Femur (tissue), 1 donor: Measurements from ENCODE around the gene C4orf54.
A peak's percentile ranks its signal among the peaks of the same experiment; 100 is the strongest.

Source experiments
- DNase-seq: peaks from one replicate; pipeline ENCODE4 v3.0.0-alpha.2; 2017

The C4orf54 gene

DNA sequence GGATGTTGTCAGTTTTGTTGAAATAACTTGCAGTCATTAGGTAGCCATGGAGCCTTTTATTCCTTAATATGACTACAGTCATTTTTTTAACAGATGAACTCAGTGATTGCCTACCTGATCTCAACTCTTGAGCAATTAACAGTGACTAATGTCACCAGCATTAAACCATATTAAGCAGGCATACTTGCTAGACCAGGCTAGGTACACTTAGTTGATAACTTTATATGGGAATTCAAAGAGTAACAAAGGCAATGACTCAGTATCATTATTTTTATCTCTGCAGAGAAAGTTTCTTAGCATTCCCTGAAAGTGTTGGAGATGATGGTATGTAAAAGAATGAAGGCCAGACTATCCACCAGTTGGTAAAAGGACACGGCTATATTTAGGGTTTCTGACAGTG, at the start of gene C4orf54:
C4orf54 (minus strand) TSS at position 31 of the 400 bp plus-strand sequence. CDS start 3,180 bp downstream, outside the sequence.
- DNase-seq = no peak

DNA sequence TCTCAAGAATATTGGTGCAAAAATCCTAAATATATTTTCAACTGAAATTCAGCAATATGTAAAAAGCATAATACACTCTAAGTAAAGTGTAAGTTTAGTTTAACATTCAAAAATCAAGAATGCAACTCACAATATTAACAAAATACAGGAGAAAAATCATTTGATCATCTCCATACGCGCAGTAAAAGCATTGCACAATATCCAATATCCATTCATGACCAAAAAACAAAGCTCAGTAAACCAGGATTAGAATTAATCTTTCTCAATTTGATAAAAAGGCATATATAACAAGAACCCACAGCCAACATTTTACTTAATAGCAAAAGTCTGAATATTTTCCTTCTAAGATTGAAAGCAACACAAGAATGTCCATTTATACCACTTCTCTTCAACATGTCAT, 48.3 kb upstream of the C4orf54 start:
- no peak for DNase-seq

DNA sequence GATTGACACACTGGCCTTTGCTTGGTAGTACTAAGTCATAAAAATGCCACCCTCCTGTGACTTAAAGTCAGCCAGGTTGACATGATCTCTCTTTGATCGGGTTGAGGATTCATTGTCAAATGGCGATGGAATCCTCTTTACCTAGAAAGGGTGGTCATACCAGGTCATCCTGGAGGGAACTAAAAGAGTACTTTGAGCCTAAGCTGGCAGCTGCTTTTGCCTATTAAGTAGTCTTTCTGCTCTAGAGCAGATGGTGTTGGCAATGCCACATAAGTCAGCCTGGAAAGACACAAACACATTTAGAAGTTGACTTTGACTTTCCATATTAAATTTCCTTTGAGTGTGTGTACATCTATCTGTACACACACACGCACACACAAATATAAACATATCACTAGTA, 39.2 kb upstream of the C4orf54 start:
- no peak for DNase-seq

DNA sequence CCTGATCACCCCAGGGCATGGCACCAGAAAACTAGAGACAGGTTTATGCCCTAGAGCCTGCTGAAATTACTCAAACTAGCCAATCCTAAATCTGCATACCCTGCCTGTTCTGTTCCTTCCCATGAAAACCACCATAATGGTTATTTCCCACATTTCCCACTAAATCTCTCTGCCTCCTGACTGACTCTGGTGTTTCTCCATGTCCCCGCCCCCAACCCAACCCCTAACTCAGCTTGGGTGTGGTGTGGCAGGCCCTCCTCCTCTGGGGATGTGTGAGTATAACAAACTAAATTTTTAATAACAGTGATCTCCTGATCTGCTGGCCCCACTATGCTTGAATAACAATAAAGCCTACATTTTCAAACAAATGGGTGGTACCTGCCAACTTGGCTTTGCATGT, 35.5 kb upstream of the C4orf54 start:
- no peak for DNase-seq

DNA sequence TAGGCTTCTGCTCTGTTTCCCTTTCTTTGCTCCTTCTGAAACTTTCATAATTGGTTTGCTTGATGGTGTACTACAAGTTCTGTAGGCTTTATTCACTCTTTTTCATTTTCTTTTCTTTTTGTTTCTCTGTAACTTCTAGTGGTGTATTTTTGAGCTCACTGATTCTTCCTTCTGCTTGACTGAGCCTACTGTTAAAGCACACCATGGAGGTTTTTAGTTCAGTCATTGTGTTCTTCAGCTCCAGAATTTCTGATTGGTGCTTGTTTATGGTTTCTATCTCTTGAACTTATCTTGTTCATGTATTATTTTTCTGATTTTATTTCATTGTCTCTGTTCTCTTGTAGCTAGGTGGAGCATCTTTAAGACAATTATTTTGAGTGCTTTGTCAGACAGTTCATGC, 33.4 kb upstream of the C4orf54 start:
- no peak for DNase-seq

DNA sequence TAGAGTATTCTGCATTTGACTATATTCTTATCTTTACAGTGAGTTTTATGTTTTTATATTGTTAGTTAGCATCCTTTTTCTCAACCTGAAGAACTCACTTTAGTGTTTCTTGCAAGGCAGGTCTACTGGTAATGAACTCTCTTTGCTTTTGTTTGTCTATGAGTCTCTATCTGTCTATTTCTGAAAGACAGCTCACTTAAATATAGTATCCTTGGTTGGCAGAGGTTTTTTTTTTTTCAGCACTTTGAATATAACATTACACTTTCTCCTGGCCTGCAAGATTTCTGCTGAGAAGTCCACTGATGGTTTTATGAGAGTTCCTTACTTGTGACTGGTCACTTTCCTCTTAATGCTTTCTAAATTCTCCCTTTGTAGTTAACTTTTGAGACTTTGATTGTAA, 32.8 kb upstream of the C4orf54 start:
- DNase-seq = no peak

DNA sequence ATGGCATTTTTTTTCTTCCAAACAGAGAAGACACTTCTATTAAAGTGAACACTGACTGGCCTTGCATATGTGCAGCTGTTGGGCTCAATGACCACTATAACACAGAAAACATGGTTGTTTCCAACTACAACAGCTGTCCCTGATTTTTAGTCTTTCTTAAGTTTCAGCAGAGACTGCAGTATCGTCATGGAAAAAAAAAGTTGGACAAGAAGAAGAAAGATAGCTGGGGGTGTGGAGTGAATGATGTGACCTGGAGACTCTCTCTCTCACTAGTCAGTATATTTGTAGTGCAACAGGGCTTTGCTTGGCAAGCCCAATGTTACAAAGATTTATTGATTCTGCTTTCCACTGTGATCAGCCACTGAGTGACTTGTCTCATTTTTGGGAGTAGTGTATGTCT, 29.5 kb upstream of the C4orf54 start:
- DNase-seq = no peak

DNA sequence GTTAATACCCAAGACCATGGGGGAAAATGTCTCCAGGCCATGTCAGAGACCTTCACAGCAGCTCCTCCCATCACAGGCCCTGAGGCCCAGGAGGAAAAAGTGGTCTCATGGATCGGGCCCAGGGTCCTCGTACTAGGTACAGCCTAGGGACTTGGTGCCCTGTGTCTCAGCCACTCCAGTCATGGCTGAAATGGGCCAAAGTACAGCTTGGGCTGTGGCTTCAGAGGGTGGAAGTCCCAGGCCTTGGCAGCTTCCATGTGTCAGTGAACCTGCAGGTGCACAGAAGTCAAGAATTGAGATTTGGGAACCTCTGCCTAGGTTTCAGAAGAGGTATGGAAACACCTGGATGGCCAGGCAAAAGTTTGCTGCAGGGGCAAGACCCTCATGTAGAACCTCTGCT, 27.6 kb upstream of the C4orf54 start:
- DNase-seq = no peak

DNA sequence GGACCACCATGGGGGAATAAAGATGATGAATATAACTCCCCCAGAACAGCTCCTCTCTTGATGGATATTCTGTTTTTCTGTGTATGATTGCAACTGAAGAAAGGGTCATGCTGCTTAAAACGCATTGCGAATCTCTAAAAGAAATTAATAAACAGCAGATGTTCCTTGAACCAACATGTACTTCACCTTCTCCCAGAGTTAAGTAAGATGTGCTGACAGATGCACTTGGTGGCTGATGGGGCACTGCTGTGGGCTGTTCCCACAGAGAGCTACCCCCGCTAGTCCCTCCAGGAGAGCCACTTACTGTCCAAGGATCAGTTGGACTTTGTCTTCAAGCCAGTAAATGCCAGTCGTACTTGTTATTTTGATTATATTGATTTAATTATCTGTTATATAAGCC, 26.3 kb upstream of the C4orf54 start:
- no peak for DNase-seq

DNA sequence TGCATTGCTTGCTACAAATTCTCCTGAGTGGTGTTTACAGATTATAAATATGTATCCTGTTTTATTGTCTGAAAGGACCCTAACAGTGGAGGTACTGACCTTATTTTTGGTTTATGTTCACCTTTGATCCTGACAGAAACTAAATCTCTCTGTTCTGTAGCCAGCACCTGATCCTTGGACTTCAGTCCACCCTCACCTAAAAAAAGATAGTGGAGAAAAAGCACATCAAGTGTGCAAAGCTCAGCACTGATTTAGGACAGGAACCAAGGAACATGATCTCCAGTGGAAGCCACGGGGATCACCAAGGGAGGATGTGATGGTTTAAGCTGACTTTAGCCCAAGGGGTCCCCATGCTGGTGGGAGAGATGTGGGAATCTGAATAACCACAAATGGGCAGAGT, 22.3 kb upstream of the C4orf54 start:
- DNase-seq = no peak

DNA sequence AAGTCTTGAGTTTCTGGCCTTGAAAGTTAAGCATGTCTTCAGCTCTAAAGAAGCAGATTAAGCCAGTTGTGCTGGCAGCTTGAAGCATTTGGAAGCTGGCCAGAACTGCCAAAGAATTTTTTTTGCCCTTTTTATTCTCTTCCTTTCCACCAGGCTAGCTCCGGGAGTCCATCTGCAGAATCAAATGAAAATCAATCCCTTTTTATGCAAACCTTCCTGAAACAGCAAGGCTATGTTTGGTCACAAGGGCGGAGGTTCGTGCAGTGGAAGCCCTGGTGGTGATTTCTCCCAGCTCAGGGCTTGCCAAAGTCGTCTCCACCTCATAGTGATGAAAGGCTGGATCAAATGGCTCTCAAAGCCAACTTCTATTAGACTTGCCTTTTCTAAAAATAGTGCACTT, 21.6 kb upstream of the C4orf54 start:
- DNase-seq = peak; percentile 27

DNA sequence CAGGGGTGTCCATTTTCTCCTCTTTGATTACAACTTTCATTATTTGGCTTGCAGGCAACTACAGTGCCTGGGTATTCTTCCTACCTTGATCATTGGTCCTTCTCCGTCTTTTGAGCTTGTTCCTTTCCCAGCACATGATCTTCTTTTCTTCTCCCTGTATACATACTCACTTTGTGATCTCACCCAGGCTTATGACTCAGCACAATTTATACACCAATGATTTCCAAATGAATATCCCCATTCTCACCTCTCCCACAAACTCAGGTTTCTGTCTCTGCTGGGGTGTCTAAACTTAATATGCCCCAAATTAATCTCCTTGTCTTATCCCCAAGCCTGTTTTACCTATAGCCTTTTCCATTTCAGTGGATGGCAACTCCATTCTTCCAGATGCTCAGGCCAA, 19.5 kb upstream of the C4orf54 start:
- DNase-seq = no peak

DNA sequence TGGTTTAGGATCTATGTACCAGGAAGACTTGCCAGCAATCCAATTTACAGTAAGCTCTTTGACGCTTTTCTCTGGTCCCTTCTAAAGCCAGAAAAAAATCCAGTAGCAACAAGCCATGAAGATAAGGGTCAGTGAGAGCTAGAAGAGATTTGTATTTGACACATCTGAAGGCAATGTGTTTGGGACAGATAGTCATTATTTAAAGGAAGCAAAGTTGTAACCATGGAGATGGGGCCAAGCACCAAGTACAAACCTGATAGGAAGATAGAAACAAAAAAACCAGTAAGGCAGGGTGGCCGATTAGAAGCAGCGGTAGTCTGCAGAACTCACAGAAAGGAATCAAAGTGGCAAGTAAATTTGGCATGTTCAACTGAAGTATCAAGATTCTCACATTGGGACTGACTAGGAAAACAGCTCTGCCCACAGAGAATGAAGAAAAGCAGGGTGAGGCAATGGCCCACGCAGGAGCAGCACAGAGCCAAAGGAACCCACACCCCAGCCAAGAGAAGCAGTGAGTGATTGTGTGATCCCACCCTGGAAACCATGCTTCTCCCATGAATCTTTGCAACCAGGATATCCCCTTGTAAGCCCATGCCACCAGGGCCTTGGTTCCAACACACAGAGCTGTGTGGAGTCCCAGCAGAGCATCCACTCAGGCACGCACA, 12.9 kb upstream of the C4orf54 start:
- no peak for DNase-seq

DNA sequence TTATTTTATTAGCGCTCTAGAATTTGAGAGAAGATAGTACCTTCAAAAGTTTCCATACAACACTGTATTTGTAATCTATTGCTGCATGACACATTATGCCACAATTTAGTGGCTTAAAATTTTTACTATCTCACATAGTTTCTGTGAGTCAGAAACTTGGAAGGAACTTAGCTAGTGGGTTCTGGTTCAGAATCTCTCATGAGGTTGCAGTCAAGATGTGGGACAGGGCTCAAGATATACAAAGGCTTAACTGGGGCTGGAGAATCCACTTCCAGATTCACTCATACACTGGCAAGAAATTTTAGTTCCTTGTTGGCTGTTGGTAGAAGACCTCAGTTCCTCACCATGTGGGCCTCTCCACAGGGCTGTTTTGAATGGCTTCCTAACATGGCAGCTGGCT, 11.5 kb upstream of the C4orf54 start:
- DNase-seq = no peak

DNA sequence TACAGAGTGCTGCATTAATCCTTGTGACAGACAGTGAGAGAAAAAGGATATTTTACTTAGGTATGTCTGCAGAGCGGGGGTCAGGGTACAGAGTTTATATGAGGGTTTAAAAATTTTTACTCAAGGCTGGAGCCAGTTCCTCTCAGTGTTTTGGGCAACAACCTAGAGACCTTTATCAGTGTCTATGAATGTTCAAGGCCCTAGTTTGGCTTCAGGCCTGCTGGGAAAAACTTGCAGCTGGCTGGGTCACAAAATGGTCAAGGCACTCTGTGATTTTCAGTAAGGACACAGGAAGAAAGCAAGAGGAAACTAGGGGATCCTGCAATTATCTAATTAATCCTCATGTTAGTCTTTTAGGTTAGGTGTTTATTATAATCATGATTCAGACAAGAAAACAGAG, 10.8 kb upstream of the C4orf54 start:
- DNase-seq = no peak

DNA sequence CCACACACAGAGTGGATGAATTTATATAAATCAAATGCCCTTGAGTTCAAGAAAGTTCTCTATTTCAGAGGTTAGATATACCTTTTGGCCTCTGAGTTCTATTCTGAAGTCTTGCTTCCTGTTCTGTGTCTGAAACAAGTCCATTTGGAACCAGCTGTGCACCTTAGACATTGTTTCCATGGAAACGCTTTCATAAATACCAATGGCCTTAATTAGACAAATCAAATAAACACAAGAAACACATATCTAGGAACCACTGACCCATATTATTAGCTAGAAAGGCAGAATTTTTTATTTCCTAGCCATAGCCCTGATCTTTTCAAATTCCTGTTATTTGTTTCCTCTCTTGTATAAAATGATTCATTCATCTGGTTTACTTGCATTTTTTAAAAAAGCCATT, 8.4 kb upstream of the C4orf54 start:
- no peak for DNase-seq

DNA sequence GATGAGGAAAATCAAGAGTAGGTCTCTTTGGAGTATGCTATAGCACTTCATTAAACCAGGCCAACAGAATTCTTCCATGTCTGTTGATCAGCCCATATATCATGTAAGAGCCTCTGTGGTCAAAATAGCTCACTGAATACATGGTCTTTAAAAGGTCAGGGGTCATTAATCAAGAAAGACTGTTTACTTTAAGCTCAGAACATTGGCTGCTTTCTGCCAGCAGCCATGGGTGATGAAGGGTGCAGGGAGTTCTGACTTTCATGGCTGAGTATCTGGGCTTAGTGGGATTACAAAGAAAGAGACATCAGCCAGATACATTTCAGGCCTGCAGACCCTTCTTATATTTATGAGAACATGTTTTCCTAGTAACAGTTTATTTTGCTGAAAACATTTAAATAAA, 7.1 kb upstream of the C4orf54 start:
- DNase-seq = no peak

DNA sequence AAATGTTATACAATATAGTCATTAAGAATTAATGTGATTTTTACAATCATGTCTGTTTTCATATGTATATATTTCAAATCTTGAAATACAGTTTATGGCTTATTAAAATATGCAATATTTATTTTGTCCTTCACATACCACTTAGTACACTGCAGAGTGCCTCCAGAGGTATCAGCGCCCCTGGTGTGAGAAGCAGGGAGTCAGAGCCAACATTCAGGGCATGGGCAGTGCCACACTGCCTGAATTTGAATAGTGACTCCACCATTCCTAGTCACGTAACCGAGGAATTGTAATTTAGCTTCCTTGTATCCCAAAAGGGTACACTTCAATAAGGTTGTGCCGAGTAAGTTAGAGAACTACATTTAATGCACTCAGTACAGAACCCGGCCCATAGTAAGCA, 4.3 kb upstream of the C4orf54 start:
- no peak for DNase-seq

DNA sequence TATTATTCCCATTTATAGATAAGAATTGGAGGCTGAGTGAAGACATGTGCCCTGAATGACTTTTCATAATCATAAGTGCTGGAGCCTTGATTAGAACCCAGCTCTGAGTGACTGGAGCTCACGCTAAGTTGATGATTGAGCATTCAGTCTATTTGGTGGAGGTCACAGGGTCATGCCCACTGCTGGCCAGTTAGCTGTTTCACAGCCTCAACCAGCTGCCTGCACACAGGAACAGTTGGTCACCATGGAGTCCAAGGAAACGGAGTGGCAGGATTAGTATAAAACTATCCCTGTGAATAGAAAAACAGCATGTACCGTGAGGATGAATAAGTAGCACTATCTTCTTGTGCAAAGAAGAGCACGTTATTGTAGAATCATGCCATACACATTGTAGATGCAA, 1.0 kb upstream of the C4orf54 start:
- no peak for DNase-seq

DNA sequence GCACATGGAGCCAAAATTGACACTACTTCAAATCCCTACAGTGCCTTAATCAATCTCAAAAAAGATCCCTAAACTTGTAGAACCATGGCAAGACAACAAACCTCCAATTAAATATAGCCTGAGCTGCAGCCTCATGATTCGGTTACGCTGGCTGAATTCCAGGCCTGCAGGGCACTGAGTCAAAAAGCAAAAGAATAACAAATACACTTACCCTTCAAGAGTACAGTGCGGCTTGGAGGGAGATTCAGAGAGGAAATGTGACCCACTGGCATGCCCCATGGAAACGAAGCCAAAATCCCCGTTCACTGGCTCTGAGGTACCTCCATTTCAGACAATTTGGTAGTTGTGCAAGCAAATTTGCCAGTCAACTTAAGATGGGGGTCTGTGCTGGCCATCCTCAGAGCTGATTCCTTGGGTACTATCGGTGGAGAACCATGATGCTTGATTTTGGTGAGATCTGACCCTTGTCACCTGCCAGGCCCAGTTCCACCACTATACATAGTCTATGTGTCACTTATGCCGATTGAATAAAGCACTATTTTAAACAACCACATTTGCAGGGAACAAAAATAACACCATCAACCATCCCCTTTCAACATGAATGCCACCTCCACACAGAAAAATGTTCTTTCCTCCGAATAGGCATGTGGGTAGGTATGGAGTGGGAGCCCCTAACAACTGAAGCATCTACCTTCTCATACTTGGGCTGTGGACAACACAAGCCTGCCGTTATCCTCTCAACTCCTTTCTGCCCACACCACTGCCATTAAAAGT, 2.1 kb downstream of the C4orf54 start:
- DNase-seq = peak; percentile 80

DNA sequence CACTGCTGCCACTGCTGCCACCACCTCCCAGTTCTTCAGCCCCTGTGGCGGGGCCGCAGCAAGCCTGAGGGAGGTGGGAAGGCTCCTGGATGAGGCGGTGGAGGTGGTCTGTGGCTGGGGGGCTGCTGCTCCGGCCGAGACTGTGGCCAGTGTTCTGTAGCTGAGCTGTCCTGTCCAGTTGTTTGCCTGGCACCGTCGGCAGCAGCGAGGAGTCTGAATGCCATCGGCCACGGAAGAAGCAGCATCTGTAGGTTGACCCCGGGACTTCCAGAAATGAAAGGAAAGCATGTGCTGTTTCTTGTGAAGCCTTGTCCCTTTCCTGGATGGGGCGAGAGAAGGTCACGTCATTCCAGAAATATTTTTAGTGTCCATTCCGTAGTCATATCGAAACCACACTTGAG, 3.3 kb downstream of the C4orf54 start:
- peak; percentile 28 for DNase-seq

DNA sequence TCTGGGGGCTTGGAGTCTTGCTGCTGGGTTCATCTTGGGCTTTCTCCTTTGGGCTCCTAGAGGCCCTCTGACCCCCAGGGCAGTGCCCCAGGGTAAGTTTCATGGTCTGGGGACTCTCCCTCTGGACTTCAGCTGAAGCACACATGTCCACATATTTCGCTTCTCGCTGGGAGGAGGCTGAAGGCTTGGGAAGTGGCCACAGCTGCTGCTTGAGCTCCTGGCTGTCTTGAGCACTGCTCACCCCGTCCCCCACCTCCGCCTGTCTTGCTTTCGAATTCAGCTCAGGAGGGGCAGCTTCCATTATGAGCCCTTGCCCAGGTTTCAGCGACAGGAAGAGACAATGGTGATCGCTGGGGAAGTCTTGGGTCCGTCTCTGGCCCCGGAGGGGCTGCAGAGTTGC, 3.7 kb downstream of the C4orf54 start:
- DNase-seq = peak; percentile 36

DNA sequence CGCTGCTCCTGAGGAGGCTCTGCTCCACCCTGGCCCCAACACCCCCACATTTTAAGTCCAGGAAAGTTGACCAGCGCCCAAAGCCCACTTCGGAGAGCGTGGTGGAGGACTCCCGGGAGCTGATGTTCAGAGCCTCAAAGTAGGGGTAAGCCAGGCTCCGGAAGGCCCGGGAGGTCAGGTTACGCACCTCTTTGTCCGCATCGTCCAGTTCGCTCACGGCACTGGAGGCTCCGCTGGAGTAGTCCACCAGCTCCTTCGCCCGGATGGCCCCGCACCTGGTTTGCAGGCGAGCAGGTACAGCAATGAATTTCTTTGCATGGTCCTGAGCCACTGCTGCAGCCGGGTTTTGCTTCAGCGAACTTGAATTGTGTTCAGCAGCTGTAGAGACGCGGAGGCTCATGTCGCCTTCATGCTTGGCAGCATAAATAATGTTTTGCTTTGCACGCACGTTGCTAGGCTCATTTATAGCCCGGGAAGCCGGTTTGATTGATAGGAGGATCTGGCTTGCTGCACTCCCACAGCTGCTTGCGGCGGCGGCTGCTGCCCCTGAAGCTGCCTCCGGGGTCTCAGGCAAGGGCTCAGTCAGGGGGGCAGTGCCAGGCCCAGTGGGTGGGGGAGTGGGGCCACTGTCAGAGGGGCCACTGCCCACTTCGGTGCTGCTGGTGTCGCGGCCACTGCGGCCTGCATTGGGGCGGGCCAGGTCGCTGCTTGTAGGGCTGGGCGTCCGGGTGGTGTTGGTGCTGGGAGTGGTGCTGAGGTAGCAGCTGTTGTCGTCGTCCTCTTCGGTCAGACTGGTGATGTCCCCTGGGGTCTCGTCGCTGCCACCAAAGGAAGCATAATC, 4.8 kb downstream of the C4orf54 start:
- DNase-seq = peak; percentile 78
